ENCODE data around the gene METTL2B.

METTL2B gene

DNA sequence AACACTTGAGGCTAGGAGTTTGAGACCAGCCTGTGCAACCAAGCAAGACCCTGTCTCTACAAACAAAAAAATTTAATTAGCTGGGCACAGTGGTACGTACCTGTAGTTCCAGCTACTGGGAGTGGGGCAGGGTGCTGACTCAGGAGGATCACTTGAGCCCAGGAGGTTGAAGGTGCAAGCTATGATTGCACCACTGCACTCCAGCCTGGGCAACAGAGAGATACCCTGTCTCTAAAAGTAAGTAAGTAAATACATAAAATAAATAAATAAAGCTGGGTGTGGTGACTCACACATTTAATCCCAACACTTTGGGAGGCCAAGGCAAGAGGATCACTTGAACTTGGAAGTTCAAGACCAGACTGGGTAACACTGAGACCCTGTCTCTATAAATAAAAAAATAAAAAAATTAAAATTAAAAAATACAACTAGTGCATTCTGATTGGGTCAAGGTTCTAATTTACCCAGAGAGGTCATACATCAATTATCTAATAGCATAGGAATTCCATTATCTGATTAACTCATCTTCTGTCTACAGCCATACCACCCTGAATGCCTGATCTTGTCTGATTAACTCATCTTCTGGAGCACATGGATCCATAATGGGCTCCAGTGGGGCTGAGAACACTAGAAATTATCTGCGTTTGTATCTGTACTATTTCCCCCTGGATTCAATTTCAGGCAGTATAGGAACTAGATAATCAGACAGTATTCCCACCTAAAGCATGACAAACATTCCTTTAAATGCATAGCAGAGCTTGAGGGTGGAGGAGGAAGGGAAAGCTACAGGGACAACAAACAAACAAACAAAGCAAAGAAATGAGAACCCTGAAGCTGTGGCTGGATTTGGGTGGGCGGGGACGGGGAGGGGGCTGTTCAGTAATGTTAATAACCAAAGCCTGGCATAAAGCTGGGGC is 41.9 kb upstream of the METTL2B start:
- TF ChIP-seq, protein P1, sequence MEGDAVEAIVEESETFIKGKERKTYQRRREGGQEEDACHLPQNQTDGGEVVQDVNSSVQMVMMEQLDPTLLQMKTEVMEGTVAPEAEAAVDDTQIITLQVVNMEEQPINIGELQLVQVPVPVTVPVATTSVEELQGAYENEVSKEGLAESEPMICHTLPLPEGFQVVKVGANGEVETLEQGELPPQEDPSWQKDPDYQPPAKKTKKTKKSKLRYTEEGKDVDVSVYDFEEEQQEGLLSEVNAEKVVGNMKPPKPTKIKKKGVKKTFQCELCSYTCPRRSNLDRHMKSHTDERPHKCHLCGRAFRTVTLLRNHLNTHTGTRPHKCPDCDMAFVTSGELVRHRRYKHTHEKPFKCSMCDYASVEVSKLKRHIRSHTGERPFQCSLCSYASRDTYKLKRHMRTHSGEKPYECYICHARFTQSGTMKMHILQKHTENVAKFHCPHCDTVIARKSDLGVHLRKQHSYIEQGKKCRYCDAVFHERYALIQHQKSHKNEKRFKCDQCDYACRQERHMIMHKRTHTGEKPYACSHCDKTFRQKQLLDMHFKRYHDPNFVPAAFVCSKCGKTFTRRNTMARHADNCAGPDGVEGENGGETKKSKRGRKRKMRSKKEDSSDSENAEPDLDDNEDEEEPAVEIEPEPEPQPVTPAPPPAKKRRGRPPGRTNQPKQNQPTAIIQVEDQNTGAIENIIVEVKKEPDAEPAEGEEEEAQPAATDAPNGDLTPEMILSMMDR (IDR thresholded peaks at IDR 0.05; ENCODE audit: low read depth, low read length, missing control alignments) = no peak
- DNase-seq (ENCODE audit: low read depth) = no peak
- in situ Hi-C loops (cut with HindIII; ENCODE audit: low sequenced_read_pairs) = no loop called here
- no peak overlapping the region for H3K4me3 ChIP-seq (ENCODE audit: low read depth, low read length)

DNA sequence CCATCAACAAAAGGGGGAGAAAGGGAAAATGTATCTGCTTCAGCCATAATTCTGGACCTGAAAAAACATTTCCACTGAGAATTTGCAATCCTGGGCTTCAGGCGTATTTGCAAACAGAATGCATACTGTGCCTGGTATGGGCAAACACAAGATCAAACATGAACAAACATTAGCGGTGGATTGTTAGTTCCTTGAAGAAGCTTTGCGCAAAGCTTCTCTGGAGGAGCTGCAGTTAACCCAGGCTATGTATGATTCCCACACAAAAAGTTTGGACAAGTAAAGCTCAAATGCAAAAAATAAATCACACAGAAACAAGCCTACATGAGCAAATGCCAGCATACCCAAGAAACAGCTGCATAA is 41.2 kb upstream of the METTL2B start:
- no peak overlapping the region for H3K4me3 ChIP-seq (ENCODE audit: low read depth, low read length)
- TF ChIP-seq, protein P1 (IDR thresholded peaks at IDR 0.05; ENCODE audit: low read depth, low read length, missing control alignments) = no peak
- DNase-seq (ENCODE audit: low read depth) = no peak
- in situ Hi-C loops (cut with HindIII; ENCODE audit: low sequenced_read_pairs) = no loop called here

DNA sequence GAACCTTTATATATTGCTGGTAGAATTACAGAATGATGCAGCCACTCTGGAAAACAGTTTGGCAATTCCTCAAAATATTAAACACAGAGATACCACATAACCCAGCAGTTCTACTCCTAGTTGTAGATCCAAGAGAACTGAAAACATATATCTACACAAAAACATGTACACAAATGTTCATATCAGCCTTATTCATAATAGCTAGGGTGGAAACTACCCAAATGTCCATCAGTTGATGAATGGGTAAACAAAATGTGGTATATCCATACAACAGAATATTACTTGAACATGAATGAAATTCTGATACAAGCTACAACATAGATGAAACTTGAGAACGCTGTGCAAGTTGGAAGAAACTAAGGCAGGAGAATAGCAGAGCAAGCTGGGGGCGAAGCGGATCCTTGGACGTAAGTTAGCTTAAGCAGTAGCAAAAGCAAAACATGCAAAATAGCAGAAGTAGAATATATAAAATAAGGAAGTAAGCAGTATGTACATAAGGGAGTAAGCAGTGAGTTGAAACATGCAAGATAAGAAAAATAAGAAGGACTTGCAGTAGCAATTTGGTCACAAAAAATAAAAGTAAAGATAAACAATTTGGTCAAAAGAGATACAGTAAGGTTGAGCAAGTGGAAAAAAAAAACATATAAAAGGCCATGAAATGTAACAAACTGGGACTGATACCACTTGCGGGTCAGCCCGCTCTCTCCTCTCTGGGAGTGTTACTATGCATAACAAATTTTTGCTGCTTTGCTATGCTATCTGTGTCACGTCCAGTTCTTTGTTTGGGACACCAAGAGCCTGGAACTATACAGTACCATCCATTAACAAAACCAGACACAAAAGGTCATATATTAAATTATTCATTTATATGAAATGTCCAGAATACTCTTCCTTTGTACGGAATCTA is 38.9 kb upstream of the METTL2B start:
- in situ Hi-C loops (cut with HindIII; ENCODE audit: low sequenced_read_pairs) = no loop called here
- no peak overlapping the region for H3K4me3 ChIP-seq (ENCODE audit: low read depth, low read length)
- DNase-seq (ENCODE audit: low read depth) = no peak

GRCh38 chr7:128442356-128442755 is 34.2 kb upstream of the METTL2B start:
- TF ChIP-seq, protein P1 (IDR thresholded peaks at IDR 0.05; ENCODE audit: low read depth, low read length, missing control alignments) = no peak
- H3K4me3 ChIP-seq (ENCODE audit: low read depth, low read length) = no peak overlapping the region
- in situ Hi-C loops (cut with HindIII; ENCODE audit: low sequenced_read_pairs) = no loop called here
- no peak for DNase-seq (ENCODE audit: low read depth)

More for the DNA sequence above, 38.9 kb upstream of the METTL2B start:
- TF ChIP-seq, protein P1 (IDR thresholded peaks at IDR 0.05; ENCODE audit: low read depth, low read length, missing control alignments) = no peak

DNA sequence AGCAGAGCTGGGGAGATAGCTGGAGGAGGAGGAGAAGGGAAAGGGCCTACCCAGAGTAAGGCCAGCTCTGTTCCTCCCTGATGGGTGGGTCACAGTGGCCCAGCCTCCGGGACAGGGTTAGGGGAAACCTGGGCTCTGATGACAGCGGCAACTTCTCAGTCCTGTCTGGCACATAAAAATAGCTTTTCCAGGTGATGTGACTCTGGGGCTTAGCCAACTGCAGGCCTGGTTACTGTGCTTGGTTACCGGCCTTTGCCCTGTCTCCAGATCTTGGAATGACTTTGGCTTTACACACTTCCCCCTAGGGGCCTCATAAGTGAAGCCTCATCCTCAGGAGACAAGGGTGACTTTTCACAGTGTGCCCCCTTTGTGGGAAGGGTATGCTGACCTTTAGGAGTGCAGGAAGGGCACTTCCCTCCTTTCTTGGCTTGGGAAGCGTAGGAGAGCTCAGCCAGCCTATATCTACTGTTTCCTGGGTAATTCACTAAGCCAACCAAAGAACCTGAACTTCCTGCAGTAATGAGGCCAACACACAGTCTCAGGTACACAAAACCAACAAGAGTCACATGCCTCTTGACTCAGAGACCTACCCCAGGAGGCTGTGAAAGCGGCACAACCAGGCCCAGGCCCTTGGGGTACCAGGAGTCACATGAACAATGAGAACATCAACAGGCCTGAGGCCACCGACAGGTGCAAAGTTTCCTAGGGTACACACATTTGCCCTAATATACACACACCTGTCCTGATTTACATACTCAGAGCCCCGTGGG is 32.5 kb upstream of the METTL2B start:
- in situ Hi-C loops (cut with HindIII; ENCODE audit: low sequenced_read_pairs) = no loop called here
- no peak for DNase-seq (ENCODE audit: low read depth)
- no peak overlapping the region for H3K4me3 ChIP-seq (ENCODE audit: low read depth, low read length)
- TF ChIP-seq, protein P1 (IDR thresholded peaks at IDR 0.05; ENCODE audit: low read depth, low read length, missing control alignments) = no peak

DNA sequence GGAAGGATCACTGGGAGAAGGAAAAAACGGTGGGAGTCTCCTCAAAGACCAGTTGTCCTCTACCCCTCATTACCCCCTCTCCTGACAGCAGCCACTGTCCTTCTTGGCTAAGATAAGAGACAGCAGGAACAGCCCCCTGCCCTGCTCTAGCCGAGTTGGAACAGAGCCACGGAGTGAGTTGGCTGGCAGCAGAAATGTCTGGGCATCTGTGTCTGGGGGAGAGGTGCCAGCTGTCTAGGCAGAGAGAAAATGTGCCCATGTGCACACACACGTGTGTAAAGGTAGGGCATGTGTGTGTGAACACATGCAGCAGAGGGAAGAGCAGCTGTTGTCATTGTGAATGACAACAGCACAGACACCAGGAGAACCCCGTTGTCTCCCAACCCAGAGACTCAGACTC is 30.2 kb upstream of the METTL2B start:
- in situ Hi-C loops (cut with HindIII; ENCODE audit: low sequenced_read_pairs) = no loop called here
- TF ChIP-seq, protein P1 (IDR thresholded peaks at IDR 0.05; ENCODE audit: low read depth, low read length, missing control alignments) = no peak
- no peak for DNase-seq (ENCODE audit: low read depth)
- H3K4me3 ChIP-seq (ENCODE audit: low read depth, low read length) = no peak overlapping the region
